Measurements from ENCODE around the gene PARN. TPM values are rescaled to one million over a fixed set of nuclear protein-coding genes. Genes with fewer than 3 reads are reported as not detected.

PARN gene
- total and polyA plus RNA-seq, 2 donors (not counting 1 experiment from before 2014, with no cell fraction given) = 26.7 to 32.9 TPM

- DNase-seq (ENCODE audit: low read depth in 2 of 2) = peak; percentile 43 to 61
- no peak overlapping the region for H3K4me2 ChIP-seq (ENCODE audit: extremely low read depth, insufficient read depth, low read length)
These were observed 67.2 kb downstream of the PARN start for GRCh38 chr16:14562691-14563491.

GRCh38 chr16:14560523-14560922 is 69.5 kb downstream of the PARN start:
- DNase-seq (ENCODE audit: low read depth in 2 of 2) = no peak
- H3K79me2 ChIP-seq (ENCODE audit: control insufficient read depth, insufficient read depth, low read length) = no peaks in the 10 kb centered on the region
- H3K9me3 ChIP-seq (ENCODE audit: control insufficient read depth, insufficient read depth, low read depth, low read length) = no peaks in the 10 kb centered on the region
- H3K27me3 ChIP-seq (ENCODE audit: control insufficient read depth, insufficient read depth, low read length) = no peaks in the 10 kb centered on the region
- H3K4me3 ChIP-seq (replicated peaks in 1 of 4; ENCODE audit: control extremely low read depth in 1 of 4, insufficient read depth in 1 of 4, low read depth in 3 of 4, low read length in 4 of 4) = no peak overlapping the region
- H4K20me1 ChIP-seq (ENCODE audit: control insufficient read depth, extremely low read depth, insufficient read depth, low read length) = no peaks in the 10 kb centered on the region
- no peak overlapping the region for H3K27ac ChIP-seq (ENCODE audit: insufficient read depth, low read length)
- H3K36me3 ChIP-seq (ENCODE audit: control insufficient read depth, insufficient read depth, low read length) = no peaks in the 10 kb centered on the region
- H3K4me1 ChIP-seq (ENCODE audit: control insufficient read depth, extremely low read depth, insufficient read depth, low read length) = no peaks in the 10 kb centered on the region
- no peak overlapping the region for H2AFZ ChIP-seq (ENCODE audit: low read length)
- no peak overlapping the region for H3K9ac ChIP-seq (ENCODE audit: insufficient read depth, low read length)
- TF ChIP-seq CTCF (conservative IDR thresholded peaks at IDR 0.05 in 1 of 2, IDR thresholded peaks at IDR 0.05 in 1 of 2; ENCODE audit: low read depth in 1 of 2, low read length in 2 of 2) = no peak
- no peak for TF ChIP-seq EZH2 (IDR thresholded peaks at IDR 0.05; ENCODE audit: low read length, missing control alignments)
- no peak overlapping the region for H3K4me2 ChIP-seq (ENCODE audit: extremely low read depth, insufficient read depth, low read length)

More at GRCh38 chr16:14562691-14563491, 67.2 kb downstream of the PARN start:
- no peak overlapping the region for H3K27ac ChIP-seq (ENCODE audit: insufficient read depth, low read length)
- H3K9me3 ChIP-seq (ENCODE audit: control insufficient read depth, insufficient read depth, low read depth, low read length) = no peaks in the 10 kb centered on the region
- H3K36me3 ChIP-seq (ENCODE audit: control insufficient read depth, insufficient read depth, low read length) = no peaks in the 10 kb centered on the region
- no peak overlapping the region for H2AFZ ChIP-seq (ENCODE audit: low read length)
- no peaks in the 10 kb centered on the region for H3K79me2 ChIP-seq (ENCODE audit: control insufficient read depth, insufficient read depth, low read length)
- TF ChIP-seq EZH2 (IDR thresholded peaks at IDR 0.05; ENCODE audit: low read length, missing control alignments) (no peak), CTCF (conservative IDR thresholded peaks at IDR 0.05 in 1 of 2, IDR thresholded peaks at IDR 0.05 in 1 of 2; ENCODE audit: low read depth in 1 of 2, low read length in 2 of 2) (peak; percentile 10 to 28)
- no peaks in the 10 kb centered on the region for H3K4me1 ChIP-seq (ENCODE audit: control insufficient read depth, extremely low read depth, insufficient read depth, low read length)
- no peak overlapping the region for H3K9ac ChIP-seq (ENCODE audit: insufficient read depth, low read length)
- H4K20me1 ChIP-seq (ENCODE audit: control insufficient read depth, extremely low read depth, insufficient read depth, low read length) = no peaks in the 10 kb centered on the region
- no peaks in the 10 kb centered on the region for H3K27me3 ChIP-seq (ENCODE audit: control insufficient read depth, insufficient read depth, low read length)
- H3K4me3 ChIP-seq (replicated peaks in 1 of 4; ENCODE audit: control extremely low read depth in 1 of 4, insufficient read depth in 1 of 4, low read depth in 3 of 4, low read length in 4 of 4) = no peak overlapping the region

GRCh38 chr16:14559809-14560241 is 70.2 kb downstream of the PARN start:
- Histone ChIP-seq H3K36me3 (ENCODE audit: control insufficient read depth, insufficient read depth, low read length) (no peaks in the 10 kb centered on the region), H3K4me1 (ENCODE audit: control insufficient read depth, extremely low read depth, insufficient read depth, low read length) (no peaks in the 10 kb centered on the region), H3K27ac (ENCODE audit: insufficient read depth, low read length) (no peak overlapping the region), H3K4me3 (replicated peaks in 1 of 4; ENCODE audit: control extremely low read depth in 1 of 4, insufficient read depth in 1 of 4, low read depth in 3 of 4, low read length in 4 of 4) (no peak overlapping the region), H2AFZ (ENCODE audit: low read length) (no peak overlapping the region), H3K79me2 (ENCODE audit: control insufficient read depth, insufficient read depth, low read length) (no peaks in the 10 kb centered on the region), H3K9ac (ENCODE audit: insufficient read depth, low read length) (no peak overlapping the region), H3K27me3 (ENCODE audit: control insufficient read depth, insufficient read depth, low read length) (no peaks in the 10 kb centered on the region), H4K20me1 (ENCODE audit: control insufficient read depth, extremely low read depth, insufficient read depth, low read length) (no peaks in the 10 kb centered on the region), H3K4me2 (ENCODE audit: extremely low read depth, insufficient read depth, low read length) (no peak overlapping the region), H3K9me3 (ENCODE audit: control insufficient read depth, insufficient read depth, low read depth, low read length) (no peaks in the 10 kb centered on the region)
- TF ChIP-seq CTCF (conservative IDR thresholded peaks at IDR 0.05 in 1 of 2, IDR thresholded peaks at IDR 0.05 in 1 of 2; ENCODE audit: low read depth in 1 of 2, low read length in 2 of 2) (no peak), EZH2 (IDR thresholded peaks at IDR 0.05; ENCODE audit: low read length, missing control alignments) (no peak)
- DNase-seq (ENCODE audit: low read depth in 2 of 2) = peak in 1 of 2 donors; percentile 20
